Measurements from ENCODE around the gene PPM1H. TPM values are rescaled to one million over a fixed set of nuclear protein-coding genes. Genes with fewer than 3 reads are reported as not detected.
"Not testable (repeated sequence)": the region's sequence is repeated elsewhere in the genome, so short reads cannot be mapped to it uniquely, and the experiment has no call there.

PPM1H gene
- total and polyA plus RNA-seq, 7 donors: 0.92 to 4.3 (median 3.0) TPM

DNA sequence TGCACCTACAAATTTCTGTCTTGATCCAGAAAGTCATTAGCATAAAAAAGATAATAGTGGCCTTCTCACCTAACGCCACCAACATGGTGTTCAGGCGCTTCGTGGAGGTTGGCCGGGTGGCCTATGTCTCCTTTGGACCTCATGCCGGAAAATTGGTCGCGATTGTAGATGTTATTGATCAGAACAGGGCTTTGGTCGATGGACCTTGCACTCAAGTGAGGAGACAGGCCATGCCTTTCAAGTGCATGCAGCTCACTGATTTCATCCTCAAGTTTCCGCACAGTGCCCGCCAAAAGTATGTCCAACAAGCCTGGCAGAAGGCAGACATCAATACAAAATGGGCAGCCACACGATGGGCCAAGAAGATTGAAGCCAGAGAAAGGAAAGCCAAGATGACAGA, 30.3 kb upstream of the PPM1H start:
- not testable (repeated sequence) for H3K4me1 ChIP-seq, H3K27me3 ChIP-seq, H3K27ac ChIP-seq, H3K36me3 ChIP-seq, H3K4me3 ChIP-seq, DNase-seq, H3K9me3 ChIP-seq
- intact Hi-C loops (cut with DNase I): loop anchor here (10.0 kb wide), 1 partner anchor 1070 kb away; no protein-coding TSS in a partner anchor
- WGBS, 2 donors: 82 to 94% methylated on average over 11 of the region's 11 CpGs

DNA sequence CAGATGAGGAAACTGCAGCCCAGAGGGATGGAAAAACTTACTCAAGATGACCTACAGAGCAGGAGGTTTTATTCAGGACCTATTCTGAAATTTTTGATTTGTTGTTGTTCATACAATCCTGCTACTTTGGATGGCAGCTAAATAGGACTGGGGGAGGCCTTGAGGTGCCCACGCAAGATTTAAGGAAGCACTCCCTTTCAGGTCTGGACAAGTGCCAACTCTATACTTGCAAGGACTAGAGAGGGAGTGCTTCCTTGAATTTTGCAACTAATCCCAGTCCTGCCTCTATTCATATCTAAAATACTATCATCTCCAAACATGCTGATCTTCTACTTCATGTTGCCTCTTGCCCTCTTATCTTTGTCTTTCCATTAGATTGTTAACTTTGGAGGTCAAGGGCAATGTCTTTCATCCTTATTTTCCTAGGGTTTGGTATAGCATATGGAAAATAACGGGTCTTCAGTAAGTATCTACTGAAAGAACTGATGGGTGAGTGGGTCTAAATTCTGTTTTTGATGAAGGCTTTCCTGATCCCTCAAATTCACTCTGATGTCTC, 28.6 kb upstream of the PPM1H start:
- DNase-seq: no peak
- no peaks in the 10 kb centered on the region for H3K27me3 ChIP-seq
- intact Hi-C loops (cut with DNase I): loop anchor here (10.0 kb wide), 1 partner anchor 1069 kb away; no protein-coding TSS in a partner anchor
- no peaks in the 10 kb centered on the region for H3K36me3 ChIP-seq
- no peaks in the 10 kb centered on the region for H3K9me3 ChIP-seq
- WGBS, 2 donors: 77 to 79% methylated on average over 2 of the region's 2 CpGs
- H3K4me3 ChIP-seq: no peak overlapping the region
- TF ChIP-seq POLR2AphosphoS5 (IDR thresholded peaks at IDR 0.05): no peak
- TF ChIP-seq, protein P1, sequence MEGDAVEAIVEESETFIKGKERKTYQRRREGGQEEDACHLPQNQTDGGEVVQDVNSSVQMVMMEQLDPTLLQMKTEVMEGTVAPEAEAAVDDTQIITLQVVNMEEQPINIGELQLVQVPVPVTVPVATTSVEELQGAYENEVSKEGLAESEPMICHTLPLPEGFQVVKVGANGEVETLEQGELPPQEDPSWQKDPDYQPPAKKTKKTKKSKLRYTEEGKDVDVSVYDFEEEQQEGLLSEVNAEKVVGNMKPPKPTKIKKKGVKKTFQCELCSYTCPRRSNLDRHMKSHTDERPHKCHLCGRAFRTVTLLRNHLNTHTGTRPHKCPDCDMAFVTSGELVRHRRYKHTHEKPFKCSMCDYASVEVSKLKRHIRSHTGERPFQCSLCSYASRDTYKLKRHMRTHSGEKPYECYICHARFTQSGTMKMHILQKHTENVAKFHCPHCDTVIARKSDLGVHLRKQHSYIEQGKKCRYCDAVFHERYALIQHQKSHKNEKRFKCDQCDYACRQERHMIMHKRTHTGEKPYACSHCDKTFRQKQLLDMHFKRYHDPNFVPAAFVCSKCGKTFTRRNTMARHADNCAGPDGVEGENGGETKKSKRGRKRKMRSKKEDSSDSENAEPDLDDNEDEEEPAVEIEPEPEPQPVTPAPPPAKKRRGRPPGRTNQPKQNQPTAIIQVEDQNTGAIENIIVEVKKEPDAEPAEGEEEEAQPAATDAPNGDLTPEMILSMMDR (IDR thresholded peaks at IDR 0.05): no peak
- TF ChIP-seq EP300 (IDR thresholded peaks at IDR 0.05): no peak
- no peak for TF ChIP-seq POLR2A (IDR thresholded peaks at IDR 0.05)
- no peak overlapping the region for H3K27ac ChIP-seq
- H3K4me1 ChIP-seq: no peaks in the 10 kb centered on the region

DNA sequence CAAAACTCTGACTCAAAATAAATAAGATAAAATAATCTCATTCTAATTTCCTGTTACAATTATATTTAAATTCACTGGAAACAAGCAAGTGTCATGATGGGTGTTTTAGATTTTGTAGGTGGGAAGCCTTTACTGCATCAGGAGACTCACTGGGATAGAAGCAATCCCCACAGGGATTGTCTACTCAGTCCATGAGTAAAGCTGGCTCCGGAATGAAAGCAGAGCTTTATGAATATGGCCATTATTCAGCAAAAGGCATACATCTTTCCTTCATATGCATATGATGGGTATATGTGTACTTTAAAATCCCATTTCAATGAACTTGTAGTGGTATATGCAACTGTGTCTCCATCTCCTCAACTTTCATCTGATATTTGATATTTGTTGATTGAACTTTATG, 25.4 kb upstream of the PPM1H start:
- Histone ChIP-seq H3K4me1 (no peaks in the 10 kb centered on the region), H3K36me3 (no peaks in the 10 kb centered on the region), H3K9me3 (no peaks in the 10 kb centered on the region), H3K27ac (no peak overlapping the region), H3K27me3 (no peaks in the 10 kb centered on the region), H3K4me3 (no peak overlapping the region)
- intact Hi-C loops (cut with DNase I): loop anchor here (10.0 kb wide), 1 partner anchor 1066 kb away; no protein-coding TSS in a partner anchor
- WGBS, 2 donors: 90% methylated on average over 1 of the region's 1 CpG
- DNase-seq: no peak
- TF ChIP-seq POLR2AphosphoS5 (IDR thresholded peaks at IDR 0.05) (no peak), POLR2A (IDR thresholded peaks at IDR 0.05) (no peak), EP300 (IDR thresholded peaks at IDR 0.05) (no peak)
- TF ChIP-seq, protein P1 (IDR thresholded peaks at IDR 0.05): no peak

DNA sequence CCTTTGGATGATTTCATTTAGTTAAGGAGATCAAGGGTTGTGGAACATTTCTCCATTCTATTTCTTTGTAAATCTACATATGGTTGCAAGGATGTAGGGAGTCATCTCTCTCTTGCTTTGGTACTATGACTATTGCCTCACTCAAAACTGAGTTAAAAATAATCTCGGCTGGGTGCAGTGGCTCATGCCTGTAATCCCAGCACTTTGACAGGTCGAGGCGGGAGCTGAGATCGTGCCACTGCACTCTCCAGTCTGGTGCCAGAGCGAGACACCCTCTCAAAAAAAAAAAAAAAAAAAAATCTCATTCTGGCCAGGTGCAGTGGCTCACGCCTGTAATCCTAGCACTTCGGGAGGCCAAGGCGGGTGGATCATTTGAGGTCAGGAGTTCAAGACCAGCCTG, 24.8 kb upstream of the PPM1H start:
- Histone ChIP-seq H3K4me3 (no peak overlapping the region), H3K4me1 (no peaks in the 10 kb centered on the region), H3K36me3 (no peaks in the 10 kb centered on the region), H3K9me3 (no peaks in the 10 kb centered on the region), H3K27me3 (no peaks in the 10 kb centered on the region), H3K27ac (no peak overlapping the region)
- no peak for DNase-seq
- no peak for TF ChIP-seq EP300 (IDR thresholded peaks at IDR 0.05)
- WGBS, 2 donors: 75 to 80% methylated on average over 8 of the region's 8 CpGs
- intact Hi-C loops (cut with DNase I): loop anchor here (10.0 kb wide), 1 partner anchor 1065 kb away; no protein-coding TSS in a partner anchor

DNA sequence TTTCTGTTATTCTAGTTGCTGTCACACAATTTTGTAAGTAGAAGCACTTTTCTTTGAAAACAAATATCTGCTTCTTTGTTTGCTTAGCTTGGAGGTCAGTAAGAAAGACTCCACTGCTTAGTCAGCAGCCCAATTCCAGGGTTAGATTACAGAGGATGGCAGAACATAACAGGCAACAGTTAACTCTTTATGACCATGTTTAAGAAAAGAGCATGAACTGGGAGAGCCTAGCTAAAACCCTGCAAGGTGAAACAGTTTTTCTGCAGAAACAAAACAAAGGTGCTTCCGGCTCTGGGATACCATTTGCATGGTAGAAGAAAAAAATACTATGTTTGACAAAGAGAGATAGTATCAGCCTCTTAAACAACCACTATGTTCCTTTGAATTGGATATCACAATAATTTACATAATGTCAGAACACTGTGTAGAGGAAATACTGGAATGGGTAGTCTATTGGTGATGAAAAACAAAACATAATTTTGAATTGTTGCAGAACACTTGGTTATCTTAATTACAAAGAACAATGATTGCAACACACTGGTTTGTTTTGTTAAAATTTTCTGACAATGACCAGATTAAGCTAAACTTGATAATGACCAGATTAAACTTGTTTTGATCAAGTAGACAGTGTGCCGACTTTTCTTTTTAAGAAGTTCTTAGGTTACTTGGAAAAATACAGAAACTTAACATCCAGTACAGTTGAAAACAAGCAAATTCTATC, 22.4 kb upstream of the PPM1H start:
- Histone ChIP-seq H3K9me3 (no peaks in the 10 kb centered on the region), H3K27ac (no peak overlapping the region), H3K4me1 (no peaks in the 10 kb centered on the region), H3K4me3 (no peak overlapping the region), H3K36me3 (no peaks in the 10 kb centered on the region), H3K27me3 (no peaks in the 10 kb centered on the region)
- intact Hi-C loops (cut with DNase I): no loop called here
- 82 to 85% methylated on average over 2 of the region's 2 CpGs for WGBS, 2 donors
- no peak for TF ChIP-seq EP300 (IDR thresholded peaks at IDR 0.05)
- TF ChIP-seq POLR2AphosphoS5 (IDR thresholded peaks at IDR 0.05): no peak
- no peak for TF ChIP-seq POLR2A (IDR thresholded peaks at IDR 0.05)
- no peak for DNase-seq

DNA sequence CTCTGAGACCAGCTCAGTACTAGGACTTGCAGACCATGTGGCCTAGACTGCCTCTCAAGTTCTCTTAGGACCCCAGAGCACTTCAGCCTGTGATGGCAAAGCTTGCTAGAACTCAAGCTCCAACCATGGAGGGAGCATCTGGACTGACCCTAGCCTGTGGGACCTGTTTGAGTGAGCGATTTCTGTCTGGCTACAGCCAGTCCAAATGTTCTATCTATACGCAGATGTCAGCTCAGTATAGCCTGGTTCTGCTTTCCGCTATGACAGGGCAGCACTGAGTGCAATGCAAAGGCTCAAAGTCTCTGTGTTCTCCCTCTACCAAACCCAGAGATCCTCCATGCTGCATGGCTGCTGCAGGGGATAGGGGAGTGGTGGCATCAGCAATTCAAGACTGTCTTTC, 20.7 kb upstream of the PPM1H start:
- H3K4me3 ChIP-seq: no peak overlapping the region
- H3K27ac ChIP-seq: no peak overlapping the region
- 96% methylated on average over 3 of the region's 3 CpGs for WGBS, 2 donors
- no peaks in the 10 kb centered on the region for H3K9me3 ChIP-seq
- no peak for TF ChIP-seq EP300 (IDR thresholded peaks at IDR 0.05)
- TF ChIP-seq POLR2AphosphoS5 (IDR thresholded peaks at IDR 0.05): no peak
- TF ChIP-seq, protein P1 (IDR thresholded peaks at IDR 0.05): no peak
- TF ChIP-seq POLR2A (IDR thresholded peaks at IDR 0.05): no peak
- no peaks in the 10 kb centered on the region for H3K36me3 ChIP-seq
- DNase-seq: no peak
- intact Hi-C loops (cut with DNase I): no loop called here
- H3K27me3 ChIP-seq: no peaks in the 10 kb centered on the region
- no peaks in the 10 kb centered on the region for H3K4me1 ChIP-seq

All from sigmoid colon (tissue), 7 donors.